ENCODE data around the gene CRELD1. TPM values are rescaled to one million over a fixed set of nuclear protein-coding genes. Genes with fewer than 3 reads are reported as not detected.

Gene CRELD1
- total RNA-seq, 1 experiment from 2014 or later = 12.0 TPM

- peak; percentile 25 for DNase-seq (ENCODE audit: low read depth)
Measured at GRCh38 chr3:9955611-9956352, 22.1 kb downstream of the CRELD1 start.

- no peak for DNase-seq (ENCODE audit: low read depth)
Measured at GRCh38 chr3:9957214-9957613, 23.6 kb downstream of the CRELD1 start.

- no peak for DNase-seq (ENCODE audit: low read depth)
Measured at GRCh38 chr3:9965200-9965875, 31.7 kb downstream of the CRELD1 start.

- no peak for DNase-seq (ENCODE audit: low read depth)
Measured at GRCh38 chr3:9966841-9967240, 33.2 kb downstream of the CRELD1 start.

- DNase-seq (ENCODE audit: low read depth) = no peak
Measured at GRCh38 chr3:9969632-9970019, 36.0 kb downstream of the CRELD1 start.

- peak; percentile 84 for DNase-seq (ENCODE audit: low read depth)
Measured at GRCh38 chr3:9970020-9970652, 36.5 kb downstream of the CRELD1 start.

- peak; percentile 95 for DNase-seq (ENCODE audit: low read depth)
Measured at GRCh38 chr3:9976721-9977709, 43.4 kb downstream of the CRELD1 start.

- no peak for DNase-seq (ENCODE audit: low read depth)
Measured at GRCh38 chr3:9978710-9979305, 45.2 kb downstream of the CRELD1 start.

- DNase-seq (ENCODE audit: low read depth) = no peak
Measured at GRCh38 chr3:9980251-9980650, 46.6 kb downstream of the CRELD1 start.

GRCh38 chr3:9986230-9986725 lies 52.6 kb downstream of the CRELD1 start:
- DNase-seq (ENCODE audit: low read depth) = no peak

- DNase-seq (ENCODE audit: low read depth) = no peak
Measured at GRCh38 chr3:9994086-9994844, 60.6 kb downstream of the CRELD1 start.

Other genes starting within 250 kb of the CRELD1 start
- gene CPNE9, start 230.0 kb upstream of the CRELD1 start, total RNA-seq (2014; rRNA removed; shearing (Covaris generic)) = not detected in 2 replicates
- gene BRPF1, start 202.1 kb upstream of the CRELD1 start, total RNA-seq (2014; rRNA removed; shearing (Covaris generic)) = 10.1 and 14.0 TPM in 2 replicates
- 9.6 and 10.4 TPM in 2 replicates for gene OGG1, start 183.9 kb upstream of the CRELD1 start, total RNA-seq (2014; rRNA removed; shearing (Covaris generic))
- 6.4 and 10.6 TPM in 2 replicates for gene CAMK1, start 163.9 kb upstream of the CRELD1 start, total RNA-seq (2014; rRNA removed; shearing (Covaris generic))
- gene TADA3, start 141.4 kb upstream of the CRELD1 start, total RNA-seq (2014; rRNA removed; shearing (Covaris generic)) = 53.6 and 60.2 TPM in 2 replicates
- gene ARPC4, start 140.8 kb upstream of the CRELD1 start, total RNA-seq (2014; rRNA removed; shearing (Covaris generic)) = 155 and 190 TPM in 2 replicates
- 2.6 and 3.3 TPM in 2 replicates for gene TTLL3, start 123.6 kb upstream of the CRELD1 start, total RNA-seq (2014; rRNA removed; shearing (Covaris generic))
- gene RPUSD3, start 89.8 kb upstream of the CRELD1 start, total RNA-seq (2014; rRNA removed; shearing (Covaris generic)) = 22.3 and 34.8 TPM in 2 replicates
- not detected in 2 replicates for gene CIDEC, start 53.6 kb upstream of the CRELD1 start, total RNA-seq (2014; rRNA removed; shearing (Covaris generic))
- 22.6 and 30.6 TPM in 2 replicates for gene JAGN1, start 43.2 kb upstream of the CRELD1 start, total RNA-seq (2014; rRNA removed; shearing (Covaris generic))
- 0.05 and 0.15 TPM in 2 replicates for gene IL17RE, start 31.0 kb upstream of the CRELD1 start, total RNA-seq (2014; rRNA removed; shearing (Covaris generic))
- 26.4 and 29.5 TPM in 2 replicates for gene IL17RC, start 16.7 kb upstream of the CRELD1 start, total RNA-seq (2014; rRNA removed; shearing (Covaris generic))
- 2.8 and 3.8 TPM in 2 replicates for gene PRRT3, start 18.6 kb downstream of the CRELD1 start, total RNA-seq (2014; rRNA removed; shearing (Covaris generic))
- gene EMC3, start 53.0 kb downstream of the CRELD1 start, total RNA-seq (2014; rRNA removed; shearing (Covaris generic)) = 53.8 and 98.5 TPM in 2 replicates
- gene FANCD2, start 92.6 kb downstream of the CRELD1 start, total RNA-seq (2014; rRNA removed; shearing (Covaris generic)) = 12.2 and 16.0 TPM in 2 replicates
- not detected in 2 replicates for gene FANCD2OS, start 174.4 kb downstream of the CRELD1 start, total RNA-seq (2014; rRNA removed; shearing (Covaris generic))
- gene BRK1, start 181.8 kb downstream of the CRELD1 start, total RNA-seq (2014; rRNA removed; shearing (Covaris generic)) = 135 and 205 TPM in 2 replicates
- gene VHL, start 207.9 kb downstream of the CRELD1 start, total RNA-seq (2014; rRNA removed; shearing (Covaris generic)) = 18.5 and 28.9 TPM in 2 replicates
- 7.6 and 8.2 TPM in 2 replicates for gene IRAK2, start 231.1 kb downstream of the CRELD1 start, total RNA-seq (2014; rRNA removed; shearing (Covaris generic))

All from M059J (cell line).